Stimulated activated CD8-positive, alpha-beta memory T cell treated with anti-CD3 and anti-CD28 coated beads, Interleukin-12 subunit alpha, Interleukin-12 subunit beta, amount 100 ng/mL, for 24 hours (primary cell): ENCODE measurements around the gene DEFB121.
"Not testable (repeated sequence)": the region's sequence is repeated elsewhere in the genome, so short reads cannot be mapped to it uniquely, and the experiment has no call there.

Experiments
- DNase-seq: peaks from one replicate; pipeline ENCODE4 v3.0.0-alpha.2; 2020; ENCODE audit errors: extremely low read depth

The DEFB121 gene, protein sequence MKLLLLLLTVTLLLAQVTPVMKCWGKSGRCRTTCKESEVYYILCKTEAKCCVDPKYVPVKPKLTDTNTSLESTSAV

DNA sequence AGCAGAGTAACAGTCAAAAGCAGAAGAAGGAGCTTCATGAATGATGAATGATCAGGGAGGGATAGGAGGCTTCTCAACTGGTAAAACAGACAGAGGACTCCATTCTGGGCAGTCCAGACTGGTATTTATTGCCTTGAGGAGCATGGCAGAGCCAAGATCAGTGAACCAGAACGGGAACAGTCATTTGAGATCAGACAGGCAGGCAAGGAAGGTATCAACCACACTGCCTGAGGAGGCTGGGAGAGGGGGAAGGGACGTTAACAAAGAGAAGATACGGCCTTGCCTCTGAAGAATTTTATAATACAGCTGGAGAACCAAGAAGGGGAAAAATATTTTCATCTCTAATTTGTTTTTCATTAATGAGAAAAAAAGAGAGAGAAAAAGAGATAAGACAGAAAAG is at the start of gene DEFB121:
TSS of gene DEFB121 (minus strand) at position 101 of the 400 bp plus-strand sequence. CDS start at position 38, 63 bp downstream.
- no peak for DNase-seq

DNA sequence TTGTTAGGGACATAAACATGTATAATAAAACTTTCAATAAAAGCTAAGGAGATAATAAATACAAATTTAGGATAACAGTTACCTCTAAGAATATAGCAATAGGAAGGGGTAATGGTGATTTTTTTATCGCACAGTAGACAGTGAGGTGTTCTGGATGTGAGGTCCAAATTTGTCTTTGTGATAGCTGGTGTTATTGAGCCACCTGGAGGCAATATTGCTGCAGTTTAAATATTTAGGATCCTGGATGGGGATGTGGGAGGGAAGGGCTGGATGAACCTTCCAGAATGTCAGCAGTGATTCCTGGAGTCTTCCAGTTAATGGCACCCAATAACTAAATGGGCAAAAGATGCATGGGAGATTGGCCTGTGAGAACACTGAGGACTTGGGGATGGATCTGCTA is 48.3 kb upstream of the DEFB121 start:
- no peak for DNase-seq

DNA sequence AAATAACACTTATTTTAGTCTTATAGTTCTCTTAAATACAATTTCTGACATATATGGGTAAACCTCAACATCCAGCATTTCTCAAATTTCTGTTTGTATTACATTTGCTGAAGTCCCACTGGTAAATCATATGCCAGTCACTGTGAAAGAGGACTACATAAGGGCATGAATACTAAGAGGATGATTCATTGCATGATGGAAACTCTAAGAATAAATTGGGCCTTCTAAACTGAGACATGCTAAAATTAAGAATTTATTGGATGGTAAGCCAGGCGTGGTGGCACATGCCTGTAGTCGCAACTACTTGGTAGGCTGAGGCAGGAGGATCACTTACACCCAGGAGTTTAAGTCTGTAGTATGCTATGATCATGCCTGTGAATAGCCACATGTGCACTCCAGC is 46.6 kb upstream of the DEFB121 start:
- DNase-seq = no peak

DNA sequence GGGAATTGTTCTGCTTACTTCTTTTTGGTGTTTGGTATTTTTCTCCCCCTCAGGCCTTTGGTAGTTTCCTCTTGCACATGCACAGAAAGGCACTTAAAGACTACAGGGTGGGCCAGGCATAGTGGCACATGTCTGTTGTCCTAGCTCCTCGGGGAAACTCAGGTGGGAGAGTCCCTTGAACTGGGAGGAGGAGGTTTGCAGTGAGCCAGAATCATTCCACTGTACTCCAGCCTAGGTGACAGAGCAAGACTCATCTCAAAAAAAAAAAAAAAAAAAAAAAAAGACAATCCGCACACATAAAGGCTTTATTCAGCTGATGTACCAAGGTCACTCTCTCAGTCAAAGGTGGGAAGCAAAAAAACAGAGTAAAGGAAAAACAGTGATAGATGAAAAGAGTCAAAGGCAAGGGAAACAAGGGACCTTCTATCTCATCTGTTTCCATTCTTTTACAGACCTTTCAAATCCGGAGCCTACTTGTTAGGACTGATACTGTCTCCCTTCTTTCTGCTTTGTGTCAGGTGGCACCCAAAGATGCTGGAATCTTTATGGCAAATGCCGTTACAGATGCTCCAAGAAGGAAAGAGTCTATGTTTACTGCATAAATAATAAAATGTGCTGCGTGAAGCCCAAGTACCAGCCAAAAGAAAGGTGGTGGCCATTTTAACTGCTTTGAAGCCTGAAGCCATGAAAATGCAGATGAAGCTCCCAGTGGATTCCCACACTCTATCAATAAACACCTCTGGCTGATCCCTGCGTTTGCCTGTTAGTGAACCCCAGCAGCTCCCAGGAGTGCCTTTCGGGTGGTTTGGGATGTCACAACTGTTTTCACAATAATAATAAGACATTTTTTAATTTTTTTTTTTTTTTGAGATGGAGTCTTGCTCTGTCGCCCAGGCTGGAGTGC is 43.7 kb upstream of the DEFB121 start:
- no peak for DNase-seq

DNA sequence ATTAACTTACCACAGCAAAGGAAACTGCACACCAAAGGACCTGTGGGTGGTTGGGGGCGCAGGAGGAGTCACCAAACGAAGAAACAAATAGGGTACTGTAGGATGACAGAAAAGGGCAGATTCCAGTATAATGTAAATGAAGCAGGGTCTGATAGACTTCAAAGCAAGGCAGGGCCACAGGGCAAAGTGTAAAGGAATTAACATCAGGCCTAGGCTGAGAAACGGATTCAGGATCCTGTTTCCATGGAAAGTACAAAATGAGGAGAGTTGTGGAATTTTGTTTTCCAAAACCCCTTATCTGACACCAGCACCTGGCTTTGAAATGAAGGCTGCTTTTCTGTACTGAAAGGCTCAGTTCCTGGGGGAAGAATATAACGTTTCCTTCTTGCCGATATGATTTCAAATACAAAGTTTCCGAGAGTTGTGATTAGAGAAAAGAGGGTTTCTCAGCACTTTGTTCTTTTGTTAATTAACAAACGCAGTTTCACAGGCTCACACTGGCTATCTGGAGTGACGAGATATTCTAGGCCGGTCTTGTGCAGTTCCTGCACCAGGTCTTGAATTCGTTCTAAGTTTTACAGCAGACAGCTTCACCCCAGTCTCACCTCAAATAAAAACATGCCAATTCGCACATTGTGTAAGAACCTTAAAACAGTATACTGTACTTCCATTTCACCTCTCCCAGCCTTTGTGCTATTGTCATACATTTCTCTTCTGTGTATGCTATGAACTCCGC is 40.2 kb upstream of the DEFB121 start:
- DNase-seq = no peak

DNA sequence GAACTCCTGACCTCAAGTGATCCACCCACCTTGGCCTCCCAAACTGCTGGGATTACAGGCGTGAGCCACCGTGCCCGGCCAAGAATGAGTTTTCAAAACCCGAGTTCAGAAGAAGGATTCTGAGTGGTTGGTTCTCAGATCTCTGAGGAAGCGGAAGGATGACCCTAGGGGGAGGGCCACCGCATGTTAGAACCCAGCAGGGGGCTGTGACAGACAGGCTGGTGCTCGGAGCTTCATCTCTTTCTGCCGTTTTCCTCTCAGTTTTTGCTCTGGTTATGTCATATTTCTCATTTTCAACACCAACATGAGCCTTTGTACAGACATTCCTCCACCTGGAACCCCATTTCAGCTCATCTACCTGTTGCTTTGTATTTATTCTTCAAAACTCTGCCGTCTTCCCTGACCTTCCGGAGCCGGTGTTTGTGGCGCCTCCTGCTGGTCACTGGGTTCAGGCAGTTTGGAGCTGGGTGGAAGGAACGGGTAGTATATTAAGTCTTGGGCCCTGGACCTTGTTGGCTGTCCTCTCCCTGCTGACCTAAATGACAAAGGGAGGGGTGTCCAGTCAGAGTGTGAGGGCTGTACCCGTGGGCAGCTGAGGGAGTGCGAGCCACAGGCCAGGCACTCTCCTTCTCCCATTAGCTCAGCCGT is 34.1 kb upstream of the DEFB121 start, which contains the start of gene DEFB123:
TSS of gene DEFB123 (plus strand) at position 621 of the 648 bp plus-strand sequence. CDS start 67 bp downstream, outside the sequence.
- no peak for DNase-seq

DNA sequence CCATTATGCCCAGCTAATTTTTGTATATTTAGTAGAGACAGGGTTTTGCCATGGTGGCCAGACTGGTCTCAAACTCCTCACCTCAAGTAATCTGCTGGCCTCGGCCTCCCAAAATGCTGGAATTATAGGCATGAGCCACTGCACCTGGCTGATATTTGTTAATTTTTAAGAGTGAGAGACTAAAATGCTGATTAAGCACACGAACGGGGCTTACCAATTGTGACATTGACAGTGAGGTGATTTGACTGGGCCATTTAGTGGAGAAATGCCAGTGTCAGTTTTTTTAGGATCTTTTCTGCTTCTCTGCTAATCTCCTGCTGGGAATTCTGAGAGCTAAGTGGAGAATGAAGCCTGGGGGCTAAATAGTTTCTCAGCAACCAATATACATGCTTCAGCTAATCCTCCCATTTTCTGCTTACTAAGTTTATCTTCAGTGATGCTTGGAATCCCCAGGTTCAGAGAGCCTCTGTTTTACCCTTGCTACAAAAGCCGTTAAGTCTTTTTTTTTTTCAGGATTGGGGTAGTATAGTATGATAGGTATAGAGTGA is 24.6 kb upstream of the DEFB121 start:
- DNase-seq = no peak

DNA sequence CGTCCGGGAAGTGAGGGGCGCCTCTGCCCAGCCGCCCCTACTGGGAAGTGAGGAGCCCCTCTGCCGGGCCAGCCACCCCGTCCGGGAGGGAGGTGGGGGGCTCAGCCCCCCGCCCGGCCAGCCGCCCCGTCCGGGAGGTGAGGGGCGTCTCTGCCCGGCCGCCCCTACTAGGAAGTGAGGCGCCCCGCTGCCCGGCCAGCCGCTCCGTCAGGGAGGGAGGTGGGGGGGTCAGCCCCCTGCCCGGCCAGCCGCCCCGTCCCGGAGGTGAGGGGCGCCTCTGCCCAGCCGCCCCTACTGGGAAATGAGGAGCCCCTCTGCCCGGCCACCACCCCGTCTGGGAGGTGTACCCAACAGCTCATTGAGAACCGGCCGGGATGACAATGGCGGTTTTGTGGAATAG is 21.6 kb upstream of the DEFB121 start:
- not testable (repeated sequence) for DNase-seq

DNA sequence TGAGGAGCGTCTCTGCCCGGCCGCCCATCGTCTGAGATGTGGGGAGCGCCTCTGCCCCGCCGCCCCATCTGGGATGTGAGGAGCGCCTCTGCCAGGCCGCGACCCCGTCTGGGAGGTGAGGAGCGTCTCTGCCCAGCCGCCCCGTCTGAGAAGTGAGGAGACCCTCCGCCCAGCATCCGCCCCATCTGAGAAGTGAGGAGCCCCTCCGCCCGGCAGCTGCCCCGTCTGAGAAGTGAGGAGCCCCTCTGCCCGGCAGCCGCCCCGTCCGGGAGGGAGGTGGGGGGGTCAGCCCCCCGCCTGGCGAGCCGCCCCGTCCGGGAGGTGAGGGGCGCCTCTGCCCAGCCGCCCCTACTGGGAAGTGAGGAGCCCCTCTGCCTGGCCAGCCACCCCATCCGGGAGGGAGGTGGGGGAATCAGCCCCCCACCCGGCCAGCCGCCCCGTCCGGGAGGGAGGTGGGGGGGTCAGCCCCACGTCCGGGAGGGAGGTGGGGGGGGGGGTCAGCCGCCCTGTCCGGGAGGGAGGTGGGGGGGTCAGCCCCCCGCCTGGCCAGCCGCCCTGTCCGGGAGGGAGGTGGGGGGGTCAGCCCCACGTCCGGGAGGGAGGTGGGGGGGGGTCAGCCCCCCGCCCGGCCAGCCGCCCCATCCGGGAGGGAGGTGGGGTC is 21.0 kb upstream of the DEFB121 start:
- not testable (repeated sequence) for DNase-seq

DNA sequence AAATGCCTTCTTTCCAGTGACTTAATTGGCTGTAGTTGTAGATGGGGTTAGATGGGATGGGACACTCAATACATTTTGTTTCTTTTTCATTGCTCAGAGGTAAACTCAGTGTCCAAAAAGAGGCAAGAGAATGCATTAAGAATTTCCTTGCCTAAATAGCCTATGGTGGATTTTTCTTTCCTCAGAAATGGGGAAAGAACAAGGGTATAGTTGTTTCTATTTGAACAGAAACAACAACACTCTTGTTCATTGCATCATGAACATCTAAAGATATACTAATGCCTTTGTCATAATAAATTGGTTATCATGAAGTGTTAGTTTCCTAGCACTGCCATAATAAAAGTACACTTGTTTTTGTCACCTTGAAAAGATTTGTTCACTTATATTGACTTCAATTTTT is 19.8 kb upstream of the DEFB121 start:
- DNase-seq = no peak

DNA sequence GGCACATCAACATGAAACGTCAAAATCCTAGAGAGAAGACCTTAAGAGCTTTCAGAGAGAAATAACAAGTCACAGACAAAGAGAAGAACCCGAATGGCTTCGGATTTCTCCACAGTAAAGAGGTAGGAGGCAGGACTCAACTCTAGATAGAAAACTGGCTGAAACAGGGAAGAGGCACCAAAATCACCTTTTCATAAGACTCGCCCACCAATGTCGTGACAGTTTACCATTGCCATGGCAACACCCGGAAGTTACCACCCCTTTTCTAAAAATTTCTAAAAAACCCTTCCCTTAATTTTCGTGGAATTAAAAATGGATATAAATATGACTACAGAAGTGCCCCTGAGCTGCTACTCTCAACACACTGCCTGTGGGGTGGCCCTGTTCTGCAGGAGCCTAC is 12.3 kb upstream of the DEFB121 start:
- no peak for DNase-seq

DNA sequence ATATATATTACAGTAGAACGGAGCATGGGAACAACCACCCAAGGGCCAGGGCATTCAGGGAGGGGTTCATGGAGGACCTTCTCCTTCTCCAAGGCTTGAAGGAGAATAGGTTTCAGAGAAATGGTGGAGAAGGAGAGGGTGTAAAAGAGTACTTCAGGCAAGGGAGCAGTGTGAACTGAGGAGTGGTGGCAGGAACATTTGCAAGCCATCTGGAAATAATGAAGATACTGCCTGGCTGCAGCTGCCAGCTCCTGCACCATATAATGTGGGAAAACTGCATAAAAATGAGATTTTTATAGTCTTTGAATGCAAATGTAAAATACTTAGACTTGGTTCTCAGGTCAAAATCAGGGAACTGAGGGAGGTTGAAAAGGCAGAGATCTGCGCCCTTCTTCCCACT is 9.6 kb upstream of the DEFB121 start:
- DNase-seq = no peak

DNA sequence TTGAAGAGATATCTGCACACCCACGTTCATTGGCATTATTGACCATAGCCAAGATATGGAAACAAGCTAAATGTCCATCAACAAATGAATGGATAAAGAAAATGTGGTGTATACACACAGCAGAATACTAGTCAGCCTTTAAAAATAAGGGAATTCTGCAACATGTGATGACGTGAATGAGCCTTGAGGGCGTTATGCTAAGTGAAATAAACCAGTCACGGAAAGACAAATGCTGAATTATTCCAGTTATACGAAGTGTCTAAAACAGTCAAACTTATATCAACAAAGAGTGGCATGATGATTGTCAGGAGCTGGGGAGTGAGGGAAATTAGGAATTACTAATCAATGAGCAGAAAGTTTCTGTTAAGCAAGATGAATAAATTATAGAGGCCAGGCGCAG is 8.4 kb upstream of the DEFB121 start:
- DNase-seq = no peak

DNA sequence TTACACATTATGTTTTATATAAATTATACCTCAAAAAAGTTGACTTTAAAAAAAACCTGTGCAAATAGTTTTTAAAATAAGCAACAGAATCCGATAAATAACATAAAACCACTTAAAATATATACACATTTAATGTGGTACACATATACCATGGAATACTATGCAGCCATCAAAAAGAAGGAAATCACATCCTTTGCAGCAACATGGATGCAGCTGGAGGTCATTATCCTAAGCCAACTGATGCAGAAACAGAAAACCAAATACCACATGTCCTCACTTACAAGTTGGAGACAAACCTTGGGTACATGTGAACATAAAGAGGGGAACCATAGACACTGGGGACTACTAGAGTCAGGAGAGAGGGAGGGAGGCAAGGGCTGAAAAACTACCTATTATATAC is 4.0 kb upstream of the DEFB121 start:
- DNase-seq = no peak

DNA sequence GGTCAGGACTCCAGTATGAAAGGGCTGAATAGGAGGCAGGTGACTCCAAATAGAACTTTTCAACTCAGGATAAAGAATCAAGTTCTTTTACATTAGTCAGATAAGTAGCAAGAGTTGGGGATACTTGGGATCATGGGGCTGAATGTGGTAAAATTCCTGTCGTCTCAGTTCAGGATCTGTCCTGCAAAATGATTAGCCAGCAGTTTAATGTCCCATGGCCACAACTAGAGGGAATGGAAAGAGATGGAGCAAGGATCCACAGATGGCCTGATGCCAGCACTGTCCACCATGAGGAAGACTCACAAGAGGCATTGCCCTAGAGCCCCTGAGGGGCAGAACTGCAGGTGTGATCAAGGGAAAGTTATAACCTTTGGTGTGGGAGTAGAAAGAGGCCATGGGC is 2.1 kb downstream of the DEFB121 start:
- no peak for DNase-seq

DNA sequence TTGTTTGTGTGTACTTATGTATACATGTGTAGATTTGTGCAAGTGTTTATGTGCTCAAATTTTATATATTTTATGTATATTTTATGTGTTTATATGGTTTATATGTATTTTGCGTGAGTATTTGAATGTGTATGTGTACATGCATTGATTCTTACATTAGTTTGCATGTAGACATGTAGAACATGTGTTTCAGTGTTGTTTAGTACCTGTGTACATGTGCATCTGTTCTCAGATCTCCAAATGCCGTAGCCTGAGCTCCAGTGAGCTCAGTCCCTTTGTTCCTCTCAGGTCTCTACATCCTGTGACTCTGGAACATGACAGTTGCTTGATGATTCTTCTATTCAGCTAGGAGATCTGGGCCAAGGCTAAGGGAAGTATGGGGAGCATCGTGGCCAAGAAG is 11.1 kb downstream of the DEFB121 start:
- no peak for DNase-seq

DNA sequence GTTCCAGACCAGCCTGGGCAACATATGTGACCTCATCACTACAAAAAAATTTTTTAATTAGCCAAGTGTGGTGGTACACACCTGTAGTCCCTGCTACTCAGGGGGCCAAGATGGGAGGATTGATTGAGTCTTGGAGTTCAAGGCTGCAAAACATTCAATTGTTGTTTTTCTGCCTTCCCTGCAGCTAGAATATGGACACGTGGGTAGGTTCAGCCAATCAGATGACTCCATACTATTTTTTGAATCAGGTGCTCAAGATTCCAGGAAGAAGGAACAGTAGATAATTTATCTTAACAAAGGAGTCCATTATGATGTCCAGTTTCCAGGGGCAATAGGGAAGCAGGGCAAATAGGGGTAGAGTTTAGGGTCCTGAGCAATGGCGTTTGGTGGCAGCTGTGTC is 13.2 kb downstream of the DEFB121 start:
- DNase-seq = no peak

DNA sequence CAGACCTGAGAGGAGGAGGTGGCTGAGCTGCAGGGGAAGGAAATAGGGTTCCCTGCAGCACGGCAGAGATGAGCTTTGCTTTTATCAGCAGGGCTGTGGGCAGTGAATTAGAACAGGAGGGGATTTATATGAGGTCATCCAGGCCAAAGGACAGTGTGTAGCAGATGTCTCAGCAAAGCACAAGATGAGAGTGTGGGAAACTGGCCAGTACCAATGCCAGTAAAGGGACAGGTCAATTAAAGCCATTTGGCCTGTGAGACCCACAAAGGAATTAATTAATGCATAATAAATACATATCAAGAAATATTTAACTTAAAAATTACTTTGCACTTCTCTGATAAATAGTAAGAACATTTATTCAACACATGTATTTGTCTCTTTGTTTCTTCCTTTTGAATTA is 15.5 kb downstream of the DEFB121 start, which contains the start of gene DEFB119:
TSS of gene DEFB119 (minus strand) at position 101 of the 400 bp plus-strand sequence. CDS start 107 bp downstream, outside the sequence.
- no peak for DNase-seq

DNA sequence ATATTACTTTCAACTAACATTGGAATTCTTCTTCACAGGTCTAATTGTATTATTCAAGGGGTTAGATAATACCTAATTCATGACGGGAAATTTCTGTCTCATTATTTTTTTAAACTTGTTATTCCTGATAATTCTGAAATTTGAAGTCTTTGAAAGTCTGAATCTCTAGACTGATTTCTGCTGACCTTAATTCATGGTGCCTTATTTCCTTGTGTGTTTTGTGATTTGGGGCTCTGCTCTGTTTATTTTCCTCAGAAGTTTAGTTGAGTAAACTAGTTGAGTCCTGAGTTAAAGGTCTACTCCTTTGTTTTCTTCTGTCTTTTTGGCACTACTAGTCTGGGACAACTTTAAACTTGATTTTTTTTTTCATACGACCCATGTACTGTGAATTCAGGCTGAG is 31.7 kb downstream of the DEFB121 start:
- DNase-seq = no peak

DNA sequence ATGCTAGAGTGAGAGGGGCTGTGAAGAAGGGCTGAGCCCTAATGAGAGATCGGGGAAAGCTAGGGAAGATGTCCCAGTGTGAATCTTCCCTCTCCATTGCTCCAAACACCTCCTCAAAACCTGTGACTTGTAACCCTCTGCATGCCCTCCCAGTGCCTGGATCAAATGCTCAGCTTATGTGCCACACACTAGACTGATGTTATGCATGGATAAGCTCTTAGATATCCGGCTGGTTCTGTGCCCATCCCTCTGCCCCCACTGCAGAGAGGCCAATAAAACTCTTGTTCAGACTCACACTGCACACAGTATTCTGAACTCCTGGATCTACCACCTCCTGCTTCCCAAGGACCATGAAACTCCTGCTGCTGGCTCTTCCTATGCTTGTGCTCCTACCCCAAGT is 37.7 kb downstream of the DEFB121 start, which contains the start of gene DEFB118:
TSS of gene DEFB118 (plus strand) at position 301 of the 400 bp plus-strand sequence. CDS start at position 351, 50 bp downstream.
- no peak for DNase-seq

DNA sequence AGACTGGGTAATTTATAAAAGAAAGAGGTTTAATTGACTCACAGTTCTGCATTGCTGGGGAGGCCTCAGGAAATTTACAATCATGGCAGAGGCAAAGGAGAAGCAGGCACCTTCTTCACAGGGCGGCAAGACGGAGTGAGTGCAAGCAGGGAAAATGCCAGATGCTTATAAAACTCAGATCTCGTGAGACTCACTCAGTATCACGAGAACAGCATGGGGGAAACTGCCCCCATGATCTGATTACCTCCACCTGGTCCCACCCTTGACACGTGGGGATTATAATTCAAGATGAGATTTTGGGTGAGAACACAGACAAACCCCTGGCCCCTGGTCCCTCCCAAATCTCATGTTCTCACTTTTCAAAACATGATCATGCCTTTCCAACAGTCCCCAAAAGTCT is 41.7 kb downstream of the DEFB121 start:
- DNase-seq = not testable (repeated sequence)
